ENCODE results near the gene ESYT2. TPM values are rescaled to one million over a fixed set of nuclear protein-coding genes. Genes with fewer than 3 reads are reported as not detected.

Gene ESYT2
- total and polyA plus RNA-seq, 7 experiments from 2014 or later, result 46.3 to 129 (median 112) TPM

DNA sequence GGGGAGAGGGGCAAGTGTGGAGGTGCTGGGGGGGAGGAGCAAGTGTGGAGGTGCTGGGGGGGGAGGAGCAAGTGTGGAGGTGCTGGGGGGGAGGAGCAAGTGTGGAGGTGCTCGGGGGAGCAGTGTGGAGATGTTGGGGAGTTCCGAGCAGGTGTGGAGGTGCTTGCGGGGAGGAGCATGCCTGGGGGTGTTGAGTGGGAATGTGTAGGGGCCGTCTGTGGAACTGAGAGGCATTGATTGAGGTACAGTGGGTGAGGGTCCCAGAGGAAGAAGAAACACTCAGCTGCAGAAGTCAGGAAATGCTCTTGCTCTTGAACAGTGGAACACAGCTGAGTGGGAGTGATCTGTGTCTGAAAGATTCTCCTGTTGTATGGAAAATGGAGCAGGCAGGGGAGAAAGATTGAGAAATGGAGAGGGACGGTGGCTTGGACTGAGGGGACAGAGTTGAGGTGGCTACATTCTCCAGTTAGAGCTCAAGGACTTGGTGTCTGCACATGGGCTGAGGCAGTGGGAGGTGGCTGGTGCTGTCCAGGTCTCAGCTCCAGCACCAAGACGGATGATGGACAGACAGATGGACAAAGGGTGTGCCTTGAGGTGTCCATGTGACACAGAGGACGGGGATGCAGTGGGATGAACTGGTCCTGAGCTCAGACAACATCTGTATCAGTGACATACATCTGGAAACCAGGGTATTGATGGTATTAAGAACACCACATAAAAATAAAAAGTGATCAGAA lies 99.5 kb downstream of the ESYT2 start:
- Mint-ChIP-seq H3K9me3 (peaks cover 0 to 6% (median 0%) of the 10 kb centered on the region in 11 donors), H3K36me3 (peaks cover 14 to 27% (median 23%) of the 10 kb centered on the region in 5 donors), H3K27me3 (no peaks in the 10 kb centered on the region), H3K27ac (peak overlapping the region in 8 of 9 donors; percentile 3 to 78 (median 60)), H3K4me1 (peaks cover 0 to 33% (median 13%) of the 10 kb centered on the region in 7 donors), H3K4me3 (no peak overlapping the region)
- Histone ChIP-seq H3K27ac (ENCODE audit: low read depth, low read length) (no peak overlapping the region), H3K27me3 (ENCODE audit: control insufficient read depth in 2 of 2, insufficient read depth in 2 of 2, low read length in 2 of 2) (no peaks in the 10 kb centered on the region), H3K4me3 (ENCODE audit: low read length) (no peak overlapping the region), H3K36me3 (ENCODE audit: control insufficient read depth in 2 of 3, insufficient read depth in 3 of 3, low read length in 3 of 3) (peaks cover 8 to 35% (median 8%) of the 10 kb centered on the region in 3 experiments), H3K4me1 (ENCODE audit: control insufficient read depth in 2 of 2, insufficient read depth in 2 of 2, low read length in 2 of 2) (no peaks in the 10 kb centered on the region), H3K9me3 (ENCODE audit: control insufficient read depth in 2 of 3, low read length in 3 of 3) (no peaks in the 10 kb centered on the region)
- ChIA-PET CTCF (interaction anchor here (0.6 kb wide), 1 partner anchor 247 kb away, joined by 3 read pairs; no protein-coding TSS in a partner anchor), POLR2A (interaction anchor here (1.3 kb wide), 1 partner anchor 86 kb away, joined by 4 read pairs; no protein-coding TSS in a partner anchor)
- DNase-seq (no peak), ATAC-seq (no peak)
- intact Hi-C loops (cut with micrococcal nuclease), result no loop called here

DNA sequence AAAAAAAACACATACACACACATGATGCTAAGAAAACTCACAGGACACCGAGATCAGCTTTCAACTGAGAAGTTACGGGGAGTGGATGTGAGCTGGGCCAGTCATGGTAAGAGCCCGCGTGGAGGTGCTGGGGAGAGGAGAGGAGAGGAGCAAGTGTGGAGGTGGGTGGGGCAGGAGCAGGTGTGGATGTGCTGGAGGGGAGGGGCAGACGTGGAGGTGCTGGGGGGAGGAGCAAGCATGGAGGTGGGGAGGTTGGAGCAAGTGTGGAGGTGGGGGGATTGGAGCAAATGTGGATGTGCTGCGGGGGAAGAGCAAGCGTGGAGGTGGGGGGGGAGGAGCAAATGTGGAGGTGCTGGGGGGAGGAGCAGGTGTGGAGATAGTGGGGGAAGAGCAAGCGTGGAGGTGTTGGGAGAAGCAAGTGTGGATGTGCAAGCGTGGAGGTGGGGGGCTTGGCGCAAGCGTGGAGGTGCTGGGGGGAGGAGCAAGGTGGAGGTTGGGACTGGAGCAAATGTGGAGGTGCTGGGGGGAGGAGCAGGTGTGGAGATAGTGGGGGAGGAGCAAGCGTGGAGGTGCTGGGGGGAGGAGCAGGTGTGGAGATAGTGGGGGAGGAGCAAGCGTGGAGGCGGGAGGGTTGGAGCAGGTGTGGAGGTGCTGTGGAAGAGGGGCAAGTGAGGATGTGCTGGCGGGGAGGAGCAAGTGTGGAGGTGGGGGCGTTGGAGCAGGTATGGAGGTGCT lies 100.2 kb downstream of the ESYT2 start:
- intact Hi-C loops (cut with micrococcal nuclease), result no loop called here
- H3K27ac ChIP-seq (ENCODE audit: low read depth, low read length), result no peak overlapping the region
- peaks cover 5 to 28% (median 8%) of the 10 kb centered on the region in 3 experiments for H3K36me3 ChIP-seq (ENCODE audit: control insufficient read depth in 2 of 3, insufficient read depth in 3 of 3, low read length in 3 of 3)
- ChIA-PET POLR2A (interaction anchor here (1.3 kb wide), 1 partner anchor 87 kb away, joined by 4 read pairs; no protein-coding TSS in a partner anchor), CTCF (interaction anchor here (0.6 kb wide), 1 partner anchor 248 kb away, joined by 3 read pairs; no protein-coding TSS in a partner anchor)
- Mint-ChIP-seq H3K27ac (peak overlapping the region in 5 of 9 donors; percentile 44 to 82 (median 62)), H3K4me1 (peaks cover 0 to 33% (median 16%) of the 10 kb centered on the region in 7 donors), H3K9me3 (peaks cover 0 to 10% (median 0%) of the 10 kb centered on the region in 11 donors), H3K27me3 (no peaks in the 10 kb centered on the region), H3K36me3 (peaks cover 12 to 22% (median 20%) of the 10 kb centered on the region in 5 donors), H3K4me3 (no peak overlapping the region)
- DNase-seq, result no peak
- no peaks in the 10 kb centered on the region for H3K27me3 ChIP-seq (ENCODE audit: control insufficient read depth in 2 of 2, insufficient read depth in 2 of 2, low read length in 2 of 2)
- no peak for ATAC-seq
- no peaks in the 10 kb centered on the region for H3K9me3 ChIP-seq (ENCODE audit: control insufficient read depth in 2 of 3, low read length in 3 of 3)
- H3K4me1 ChIP-seq (ENCODE audit: control insufficient read depth in 2 of 2, insufficient read depth in 2 of 2, low read length in 2 of 2), result no peaks in the 10 kb centered on the region
- H3K4me3 ChIP-seq (ENCODE audit: low read length), result no peak overlapping the region

DNA sequence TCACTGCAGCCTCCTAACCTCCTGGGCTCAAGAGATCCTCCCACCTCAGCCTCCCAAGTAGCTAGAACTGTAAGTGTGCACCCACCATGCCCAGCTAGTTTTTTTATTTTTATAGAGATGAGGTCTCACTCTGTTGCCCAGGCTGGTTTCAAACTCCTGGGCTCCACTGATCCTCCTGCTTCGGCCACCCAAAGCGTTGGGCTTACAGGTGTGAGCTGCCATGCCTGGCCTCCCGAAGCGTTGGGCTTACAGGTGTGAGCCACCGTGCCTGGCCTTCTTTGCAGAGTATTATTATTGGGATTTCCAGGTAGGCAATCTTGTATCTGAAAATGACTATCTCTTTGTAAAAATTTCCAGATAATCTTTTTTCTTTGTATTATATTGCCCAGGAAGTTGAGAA lies 101.6 kb downstream of the ESYT2 start:
- H3K36me3 ChIP-seq (ENCODE audit: control insufficient read depth in 2 of 3, insufficient read depth in 3 of 3, low read length in 3 of 3), result peaks cover 0 to 18% (median 4%) of the 10 kb centered on the region in 3 experiments
- intact Hi-C loops (cut with micrococcal nuclease), result no loop called here
- CTCF ChIA-PET, result no interaction called here
- Mint-ChIP-seq H3K4me1 (peaks cover 0 to 33% (median 16%) of the 10 kb centered on the region in 7 donors), H3K36me3 (peaks cover 11 to 20% (median 16%) of the 10 kb centered on the region in 5 donors), H3K27me3 (no peaks in the 10 kb centered on the region), H3K9me3 (peaks cover 0 to 10% (median 0%) of the 10 kb centered on the region in 11 donors), H3K27ac (peak overlapping the region in 1 of 9 donors; percentile 54), H3K4me3 (no peak overlapping the region)
- ATAC-seq (no peak), DNase-seq (no peak)
- no peak overlapping the region for H3K27ac ChIP-seq (ENCODE audit: low read depth, low read length)
- H3K9me3 ChIP-seq (ENCODE audit: control insufficient read depth in 2 of 3, low read length in 3 of 3), result no peaks in the 10 kb centered on the region
- no peaks in the 10 kb centered on the region for H3K4me1 ChIP-seq (ENCODE audit: control insufficient read depth in 2 of 2, insufficient read depth in 2 of 2, low read length in 2 of 2)
- POLR2A ChIA-PET, result no interaction called here
- H3K4me3 ChIP-seq (ENCODE audit: low read length), result no peak overlapping the region
- no peaks in the 10 kb centered on the region for H3K27me3 ChIP-seq (ENCODE audit: control insufficient read depth in 2 of 2, insufficient read depth in 2 of 2, low read length in 2 of 2)

DNA sequence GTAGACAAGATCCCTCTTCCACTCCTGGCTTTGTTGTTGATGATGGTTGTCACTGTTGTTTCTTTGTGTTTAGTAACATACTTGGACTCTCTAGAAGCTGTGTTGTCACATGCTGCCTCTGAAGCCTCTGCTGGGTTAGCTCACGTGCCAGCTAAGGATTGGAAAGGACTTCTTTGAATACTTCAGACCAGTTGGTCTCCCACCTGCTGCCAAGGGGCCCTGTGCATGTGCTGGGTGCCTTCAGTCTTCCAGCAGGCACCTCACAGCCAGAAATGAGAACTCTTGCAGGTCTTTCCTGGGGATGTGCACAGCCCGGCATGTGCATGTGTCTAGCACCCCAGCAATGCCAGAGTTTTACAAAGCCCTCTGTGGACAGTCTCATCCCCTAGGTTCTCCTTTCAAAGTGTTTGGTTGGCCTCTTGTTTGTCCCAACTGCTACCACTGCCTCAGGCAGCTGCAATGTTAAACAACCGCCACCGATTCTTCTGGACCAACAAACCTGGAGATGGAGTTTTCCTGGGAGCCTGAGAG lies 103.0 kb downstream of the ESYT2 start:
- no peak overlapping the region for H3K27ac ChIP-seq (ENCODE audit: low read depth, low read length)
- Mint-ChIP-seq H3K36me3 (peaks cover 11 to 16% (median 14%) of the 10 kb centered on the region in 5 donors), H3K27me3 (no peaks in the 10 kb centered on the region), H3K27ac (peak overlapping the region in 3 of 9 donors; percentile 48 to 70 (median 52)), H3K4me1 (peaks cover 0 to 23% (median 15%) of the 10 kb centered on the region in 7 donors), H3K9me3 (peaks cover 0 to 10% (median 0%) of the 10 kb centered on the region in 11 donors), H3K4me3 (no peak overlapping the region)
- intact Hi-C loops (cut with micrococcal nuclease), result no loop called here
- ChIA-PET CTCF (no interaction called here), POLR2A (interaction anchor here (0.9 kb wide), 2 partner anchors 10 to 20 kb away, joined by 3 read pairs; no protein-coding TSS in a partner anchor)
- no peaks in the 10 kb centered on the region for H3K4me1 ChIP-seq (ENCODE audit: control insufficient read depth in 2 of 2, insufficient read depth in 2 of 2, low read length in 2 of 2)
- no peaks in the 10 kb centered on the region for H3K9me3 ChIP-seq (ENCODE audit: control insufficient read depth in 2 of 3, low read length in 3 of 3)
- ATAC-seq, result no peak
- no peaks in the 10 kb centered on the region for H3K27me3 ChIP-seq (ENCODE audit: control insufficient read depth in 2 of 2, insufficient read depth in 2 of 2, low read length in 2 of 2)
- H3K4me3 ChIP-seq (ENCODE audit: low read length), result no peak overlapping the region
- DNase-seq, result no peak
- H3K36me3 ChIP-seq (ENCODE audit: control insufficient read depth in 2 of 3, insufficient read depth in 3 of 3, low read length in 3 of 3), result peaks cover 0 to 9% (median 4%) of the 10 kb centered on the region in 3 experiments

DNA sequence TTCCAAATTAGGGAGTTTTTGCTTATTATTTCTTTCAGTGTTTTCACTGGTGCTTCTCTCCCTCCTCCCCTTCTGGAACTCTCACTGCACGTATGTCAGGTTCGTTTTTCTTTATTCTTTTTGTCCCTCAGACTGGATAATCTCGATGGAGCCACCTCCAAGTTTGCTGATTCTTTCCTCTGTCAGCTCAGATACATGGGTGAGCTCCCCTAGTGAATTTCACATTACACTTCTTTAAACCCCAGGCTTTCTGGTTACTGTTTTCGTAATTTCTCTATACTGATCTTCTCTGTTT lies 103.9 kb downstream of the ESYT2 start:
- intact Hi-C loops (cut with micrococcal nuclease), result no loop called here
- ChIA-PET POLR2A (no interaction called here), CTCF (no interaction called here)
- Histone ChIP-seq H3K36me3 (ENCODE audit: control insufficient read depth in 2 of 3, insufficient read depth in 3 of 3, low read length in 3 of 3) (peaks cover 0 to 4% (median 0%) of the 10 kb centered on the region in 3 experiments), H3K4me1 (ENCODE audit: control insufficient read depth in 2 of 2, insufficient read depth in 2 of 2, low read length in 2 of 2) (no peaks in the 10 kb centered on the region), H3K27ac (ENCODE audit: low read depth, low read length) (no peak overlapping the region), H3K27me3 (ENCODE audit: control insufficient read depth in 2 of 2, insufficient read depth in 2 of 2, low read length in 2 of 2) (no peaks in the 10 kb centered on the region), H3K4me3 (ENCODE audit: low read length) (no peak overlapping the region), H3K9me3 (ENCODE audit: control insufficient read depth in 2 of 3, low read length in 3 of 3) (no peaks in the 10 kb centered on the region)
- peaks cover 8 to 11% (median 9%) of the 10 kb centered on the region in 5 donors for H3K36me3 Mint-ChIP-seq
- H3K9me3 Mint-ChIP-seq, result peaks cover 0 to 10% (median 0%) of the 10 kb centered on the region in 11 donors
- no peak for DNase-seq
- ATAC-seq, result no peak
- no peaks in the 10 kb centered on the region for H3K27me3 Mint-ChIP-seq
- H3K27ac Mint-ChIP-seq, result peak overlapping the region in 3 of 9 donors; percentile 10 to 42 (median 40)
- H3K4me3 Mint-ChIP-seq, result no peak overlapping the region
- H3K4me1 Mint-ChIP-seq, result peaks cover 0 to 17% (median 12%) of the 10 kb centered on the region in 7 donors

DNA sequence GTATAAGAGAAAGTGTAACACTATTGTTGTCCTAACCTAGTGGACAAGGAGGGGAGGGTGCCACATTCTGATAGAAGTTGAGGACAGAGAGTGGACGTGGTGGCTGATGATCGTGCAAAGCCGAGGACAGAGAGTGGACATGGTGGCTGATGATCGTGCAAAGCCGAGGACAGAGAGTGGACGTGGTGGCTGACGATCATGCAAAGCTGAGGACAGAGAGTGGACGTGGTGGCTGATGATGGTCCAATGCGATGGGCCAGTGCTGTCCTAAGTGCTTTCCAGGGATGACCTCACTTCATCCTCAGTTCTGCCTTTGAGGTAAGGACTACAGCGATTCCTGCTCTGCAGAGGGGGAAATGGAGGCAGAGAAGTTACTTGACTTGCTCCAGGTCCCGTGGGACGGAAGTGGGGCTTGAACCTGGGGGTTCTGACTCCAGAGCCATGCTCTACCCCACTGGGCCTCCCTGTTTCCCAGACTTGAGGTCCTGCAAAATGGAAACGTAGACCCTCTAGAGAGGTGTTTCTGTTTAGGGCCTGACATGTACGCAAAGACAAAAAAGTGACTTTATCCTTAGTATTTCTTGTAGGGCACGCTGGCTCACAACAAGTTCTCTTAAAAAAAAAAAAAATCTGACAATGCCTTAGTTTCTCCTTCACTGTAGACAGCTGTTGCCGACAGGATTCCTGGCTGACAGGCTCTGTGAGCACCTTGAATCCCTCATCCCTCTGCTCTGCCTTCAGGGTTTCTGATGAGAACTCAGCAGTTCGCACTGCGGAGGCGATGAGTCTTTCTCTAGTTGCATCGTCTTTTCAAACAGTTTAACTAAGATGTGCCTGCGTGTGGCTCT lies 104.4 kb downstream of the ESYT2 start:
- ATAC-seq, result no peak
- Histone ChIP-seq H3K36me3 (ENCODE audit: control insufficient read depth in 2 of 3, insufficient read depth in 3 of 3, low read length in 3 of 3) (no peaks in the 10 kb centered on the region), H3K27ac (ENCODE audit: low read depth, low read length) (no peak overlapping the region), H3K4me1 (ENCODE audit: control insufficient read depth in 2 of 2, insufficient read depth in 2 of 2, low read length in 2 of 2) (no peaks in the 10 kb centered on the region), H3K27me3 (ENCODE audit: control insufficient read depth in 2 of 2, insufficient read depth in 2 of 2, low read length in 2 of 2) (no peaks in the 10 kb centered on the region), H3K4me3 (ENCODE audit: low read length) (no peak overlapping the region), H3K9me3 (ENCODE audit: control insufficient read depth in 2 of 3, low read length in 3 of 3) (no peaks in the 10 kb centered on the region)
- Mint-ChIP-seq H3K36me3 (peaks cover 2 to 5% (median 3%) of the 10 kb centered on the region in 5 donors), H3K4me3 (peak overlapping the region in 2 of 10 donors; percentile 19), H3K9me3 (peaks cover 0 to 10% (median 0%) of the 10 kb centered on the region in 11 donors), H3K27ac (peak overlapping the region in 3 of 9 donors; percentile 5 to 10 (median 7)), H3K27me3 (no peaks in the 10 kb centered on the region), H3K4me1 (peaks cover 0 to 12% (median 6%) of the 10 kb centered on the region in 7 donors)
- ChIA-PET CTCF (no interaction called here), POLR2A (no interaction called here)
- DNase-seq, result no peak
- intact Hi-C loops (cut with micrococcal nuclease), result no loop called here
